Neural cell (in vitro differentiated cells): ENCODE measurements around the gene JMJD6. TPM values are rescaled to one million over a fixed set of nuclear protein-coding genes. Genes with fewer than 3 reads are reported as not detected.

Source experiments
- H2AFZ ChIP-seq: fragments of 200-600, 300-800 bp; sonication (generic), shearing (Covaris generic); 2 replicates; pipeline ENCODE4 v1.6.0; 2014; ENCODE audit warnings: low read depth, mild to moderate bottlenecking, antibody characterized with exemption, low read length, moderate library complexity
- H3F3A ChIP-seq: fragments of 200-600 bp; shearing (Covaris generic); 2 replicates; pipeline ENCODE4 v1.6.1; 2016; ENCODE audit warnings: mild to moderate bottlenecking, moderate library complexity, mixed read lengths, antibody characterized with exemption, low read length; ENCODE audit not compliant: insufficient read depth, poor library complexity, severe bottlenecking
- H3K27ac ChIP-seq: fragments of 200-600, 300-800 bp; sonication (generic), shearing (Covaris generic); 2 replicates; pipeline ENCODE4 v1.5.1; 2014; ENCODE audit warnings: mild to moderate bottlenecking, low read length, moderate library complexity
- H3K27me3 ChIP-seq: fragments of 300-800, 200-600 bp; sonication (generic), shearing (Covaris generic); 2 replicates; pipeline ENCODE4 v1.6.0; 2014; ENCODE audit warnings: mild to moderate bottlenecking, low read depth, low read length, moderate library complexity; ENCODE audit not compliant: insufficient read depth
- H3K36me3 ChIP-seq: fragments of 300-800, 200-600 bp; sonication (generic), shearing (Covaris generic); 2 replicates; pipeline ENCODE4 v1.5.1; 2014; ENCODE audit warnings: mild to moderate bottlenecking, antibody characterized with exemption, low read length, moderate library complexity; ENCODE audit not compliant: insufficient read depth
- H3K4me2 ChIP-seq: fragments of 300-800, 200-600 bp; sonication (generic), shearing (Covaris generic); 2 replicates; pipeline ENCODE4 v1.6.0; 2014; ENCODE audit warnings: mild to moderate bottlenecking, low read length
- H3K4me3 ChIP-seq: fragments of 300-800, 200-600 bp; sonication (generic), shearing (Covaris generic); 2 replicates; pipeline ENCODE4 v1.5.1; 2014; ENCODE audit warnings: mild to moderate bottlenecking, low read length, moderate library complexity
- H3K79me2 ChIP-seq: fragments of 200-600 bp; shearing (Covaris generic); replicated peaks from 2 replicates; pipeline ENCODE4 v1.6.0; 2014; ENCODE audit warnings: mild to moderate bottlenecking, low read length, moderate library complexity; ENCODE audit not compliant: insufficient read depth
- H3K9ac ChIP-seq: fragments of 300-800, 200-600 bp; sonication (generic), shearing (Covaris generic); 2 replicates; pipeline ENCODE4 v1.6.1; 2016; ENCODE audit warnings: mild to moderate bottlenecking, low read length, mixed read lengths
- H3K9me2 ChIP-seq: fragments of 200-600 bp; shearing (Covaris generic); 2 replicates; pipeline ENCODE4 v1.6.1; 2016; ENCODE audit warnings: mild to moderate bottlenecking, low read length, mixed read lengths; ENCODE audit not compliant: insufficient read depth
- H3K9me3 ChIP-seq: fragments of 200-600, 300-800 bp; sonication (generic), shearing (Covaris generic); 2 replicates; pipeline ENCODE4 v1.6.1; 2016; ENCODE audit warnings: mild to moderate bottlenecking, mixed run types, low read length, moderate library complexity, mixed read lengths
- H4K20me1 ChIP-seq: fragments of 200-600 bp; shearing (Covaris generic); 2 replicates; pipeline ENCODE4 v1.6.1; 2016; ENCODE audit warnings: mild to moderate bottlenecking, mixed run types; ENCODE audit not compliant: insufficient read depth
- EP300 ChIP-seq: fragments of 450-650 bp; conservative IDR thresholded peaks from 2 replicates; pipeline ENCODE4 v1.6.1; 2014; ENCODE audit warnings: antibody characterized with exemption, mild to moderate bottlenecking, moderate library complexity; ENCODE audit not compliant: poor library complexity, severe bottlenecking
- EZH2 ChIP-seq: fragments of 200-600, 300-800 bp; shearing (Covaris generic), sonication (generic); IDR thresholded peaks from 2 replicates; pipeline ENCODE4 v1.6.1; 2014; ENCODE audit warnings: antibody characterized with exemption, low read length, borderline replicate concordance, mild to moderate bottlenecking; ENCODE audit not compliant: insufficient read depth, poor library complexity, severe bottlenecking
- MXI1 ChIP-seq: fragments of 450-650 bp; conservative IDR thresholded peaks from 2 replicates; pipeline ENCODE4 v1.6.1; 2014; ENCODE audit warnings: antibody characterized with exemption, mild to moderate bottlenecking; ENCODE audit not compliant: poor library complexity, severe bottlenecking
- POLR2AphosphoS5 ChIP-seq: IDR thresholded peaks from 2 replicates; pipeline ENCODE4 v1.6.1; 2012
- RAD21 ChIP-seq: fragments of 450-650 bp; conservative IDR thresholded peaks from 2 replicates; pipeline ENCODE4 v1.6.1; 2014; ENCODE audit warnings: antibody characterized with exemption, mild to moderate bottlenecking, moderate library complexity
- SMC3 ChIP-seq: fragments of 450-650 bp; conservative IDR thresholded peaks from 2 replicates; pipeline ENCODE4 v1.6.1; 2014; ENCODE audit warnings: antibody characterized with exemption, mild to moderate bottlenecking, moderate library complexity; ENCODE audit not compliant: poor library complexity
- TAF1 ChIP-seq: IDR thresholded peaks from 2 replicates; pipeline ENCODE4 v1.6.1; 2012; ENCODE audit warnings: low read depth
- polyA plus RNA-seq: library from polyadenylated mRNA; depleted of rRNA; stranded (reverse); fragments of >200 nt; gene quantifications from 2 replicates; pipeline ENCODE4 v1.2.3, GENCODE V29; 2014
- TF ChIP-seq, protein P1 (sequence below): fragments of 450-650 bp; IDR thresholded peaks from 2 replicates; pipeline ENCODE4 v1.5.1; 2014; ENCODE audit warnings: antibody characterized with exemption, mild to moderate bottlenecking, moderate library complexity; ENCODE audit not compliant: poor library complexity, severe bottlenecking
- TF ChIP-seq, protein P2 (sequence below): IDR thresholded peaks from 2 replicates; pipeline ENCODE4 v1.6.1; 2012; ENCODE audit warnings: borderline replicate concordance

Gene JMJD6
- polyA plus RNA-seq, 1 donor from 2014 or later: 21.7 TPM

DNA sequence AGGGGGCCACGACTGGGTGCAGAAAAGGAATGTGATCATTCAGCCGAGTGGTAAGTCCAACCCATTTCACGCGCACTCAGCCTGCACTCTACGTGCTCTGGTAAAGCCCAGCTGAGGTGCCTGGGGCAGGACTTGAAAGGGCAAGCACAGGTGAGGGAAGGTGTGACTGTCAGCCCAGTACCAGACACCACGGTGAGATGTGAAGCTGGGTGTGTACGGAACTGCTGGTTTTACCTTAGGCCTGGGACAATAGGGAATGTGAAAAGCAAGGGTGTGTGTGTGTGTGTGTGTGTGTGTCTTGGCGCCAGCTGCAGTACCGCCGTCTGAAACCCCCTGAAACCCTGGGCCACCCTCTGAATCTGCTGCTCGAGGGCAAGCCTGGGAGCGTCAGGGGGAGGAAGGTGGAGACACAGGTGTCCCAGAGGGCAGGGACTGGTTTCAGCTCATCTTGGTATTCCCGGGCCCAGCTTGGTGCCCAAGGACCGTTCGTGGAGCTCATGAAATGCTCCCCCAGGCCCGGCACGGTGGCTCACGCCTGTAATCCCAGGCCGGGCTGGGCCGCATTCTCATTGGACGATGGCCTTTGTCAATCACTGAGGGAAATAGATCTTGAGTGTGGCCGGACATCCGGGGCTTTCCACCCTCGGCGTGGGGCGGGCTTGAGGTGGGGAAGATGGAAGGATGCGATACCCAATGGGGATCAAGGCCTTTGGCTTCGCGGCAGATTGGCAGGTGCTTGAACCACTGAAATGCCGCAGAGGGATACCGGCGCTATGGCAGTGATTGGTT is 55.1 kb downstream of the JMJD6 start:
- H3K9me3 ChIP-seq: no peaks in the 10 kb centered on the region
- H3K4me3 ChIP-seq: peak overlapping the region; percentile 76
- peak overlapping the region; percentile 98 for H2AFZ ChIP-seq
- H3K27me3 ChIP-seq: no peaks in the 10 kb centered on the region
- H3K27ac ChIP-seq: peak overlapping the region; percentile 82
- TF ChIP-seq EZH2 (no peak), MXI1 (no peak), TAF1 (peak; percentile 23), SMC3 (no peak), EP300 (peak; percentile 15), RAD21 (no peak), POLR2AphosphoS5 (peak; percentile 37)
- TF ChIP-seq, protein P1, sequence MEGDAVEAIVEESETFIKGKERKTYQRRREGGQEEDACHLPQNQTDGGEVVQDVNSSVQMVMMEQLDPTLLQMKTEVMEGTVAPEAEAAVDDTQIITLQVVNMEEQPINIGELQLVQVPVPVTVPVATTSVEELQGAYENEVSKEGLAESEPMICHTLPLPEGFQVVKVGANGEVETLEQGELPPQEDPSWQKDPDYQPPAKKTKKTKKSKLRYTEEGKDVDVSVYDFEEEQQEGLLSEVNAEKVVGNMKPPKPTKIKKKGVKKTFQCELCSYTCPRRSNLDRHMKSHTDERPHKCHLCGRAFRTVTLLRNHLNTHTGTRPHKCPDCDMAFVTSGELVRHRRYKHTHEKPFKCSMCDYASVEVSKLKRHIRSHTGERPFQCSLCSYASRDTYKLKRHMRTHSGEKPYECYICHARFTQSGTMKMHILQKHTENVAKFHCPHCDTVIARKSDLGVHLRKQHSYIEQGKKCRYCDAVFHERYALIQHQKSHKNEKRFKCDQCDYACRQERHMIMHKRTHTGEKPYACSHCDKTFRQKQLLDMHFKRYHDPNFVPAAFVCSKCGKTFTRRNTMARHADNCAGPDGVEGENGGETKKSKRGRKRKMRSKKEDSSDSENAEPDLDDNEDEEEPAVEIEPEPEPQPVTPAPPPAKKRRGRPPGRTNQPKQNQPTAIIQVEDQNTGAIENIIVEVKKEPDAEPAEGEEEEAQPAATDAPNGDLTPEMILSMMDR: peak; percentile 41
- TF ChIP-seq, protein P2, sequence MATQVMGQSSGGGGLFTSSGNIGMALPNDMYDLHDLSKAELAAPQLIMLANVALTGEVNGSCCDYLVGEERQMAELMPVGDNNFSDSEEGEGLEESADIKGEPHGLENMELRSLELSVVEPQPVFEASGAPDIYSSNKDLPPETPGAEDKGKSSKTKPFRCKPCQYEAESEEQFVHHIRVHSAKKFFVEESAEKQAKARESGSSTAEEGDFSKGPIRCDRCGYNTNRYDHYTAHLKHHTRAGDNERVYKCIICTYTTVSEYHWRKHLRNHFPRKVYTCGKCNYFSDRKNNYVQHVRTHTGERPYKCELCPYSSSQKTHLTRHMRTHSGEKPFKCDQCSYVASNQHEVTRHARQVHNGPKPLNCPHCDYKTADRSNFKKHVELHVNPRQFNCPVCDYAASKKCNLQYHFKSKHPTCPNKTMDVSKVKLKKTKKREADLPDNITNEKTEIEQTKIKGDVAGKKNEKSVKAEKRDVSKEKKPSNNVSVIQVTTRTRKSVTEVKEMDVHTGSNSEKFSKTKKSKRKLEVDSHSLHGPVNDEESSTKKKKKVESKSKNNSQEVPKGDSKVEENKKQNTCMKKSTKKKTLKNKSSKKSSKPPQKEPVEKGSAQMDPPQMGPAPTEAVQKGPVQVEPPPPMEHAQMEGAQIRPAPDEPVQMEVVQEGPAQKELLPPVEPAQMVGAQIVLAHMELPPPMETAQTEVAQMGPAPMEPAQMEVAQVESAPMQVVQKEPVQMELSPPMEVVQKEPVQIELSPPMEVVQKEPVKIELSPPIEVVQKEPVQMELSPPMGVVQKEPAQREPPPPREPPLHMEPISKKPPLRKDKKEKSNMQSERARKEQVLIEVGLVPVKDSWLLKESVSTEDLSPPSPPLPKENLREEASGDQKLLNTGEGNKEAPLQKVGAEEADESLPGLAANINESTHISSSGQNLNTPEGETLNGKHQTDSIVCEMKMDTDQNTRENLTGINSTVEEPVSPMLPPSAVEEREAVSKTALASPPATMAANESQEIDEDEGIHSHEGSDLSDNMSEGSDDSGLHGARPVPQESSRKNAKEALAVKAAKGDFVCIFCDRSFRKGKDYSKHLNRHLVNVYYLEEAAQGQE: no peak
- no peaks in the 10 kb centered on the region for H4K20me1 ChIP-seq
- peak overlapping the region; percentile 71 for H3K9ac ChIP-seq
- no peaks in the 10 kb centered on the region for H3K79me2 ChIP-seq
- peak overlapping the region; percentile 43 for H3K4me2 ChIP-seq
- no peaks in the 10 kb centered on the region for H3F3A ChIP-seq
- no peaks in the 10 kb centered on the region for H3K9me2 ChIP-seq
- no peaks in the 10 kb centered on the region for H3K36me3 ChIP-seq

DNA sequence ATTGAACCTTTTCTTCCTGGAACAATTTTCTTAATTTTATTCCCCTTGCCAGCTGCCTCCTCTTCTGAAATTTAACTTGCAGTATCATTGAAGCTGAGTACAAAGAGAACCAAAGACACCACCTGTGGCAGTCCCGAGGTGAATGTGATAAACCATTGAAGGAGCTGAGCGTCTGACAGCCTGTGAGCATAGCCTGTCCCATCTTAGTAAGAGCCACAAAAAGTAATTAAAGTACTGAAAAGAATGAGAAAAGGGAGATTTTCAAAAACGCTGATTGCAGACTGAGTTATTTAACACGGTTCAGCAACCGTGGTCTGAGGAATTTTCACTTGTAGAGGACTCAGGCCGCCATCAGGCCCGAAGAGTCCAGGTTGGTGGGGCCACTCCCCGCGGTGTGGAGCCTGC is 55.7 kb downstream of the JMJD6 start:
- no peaks in the 10 kb centered on the region for H3K27me3 ChIP-seq
- peak overlapping the region; percentile 65 for H3K9ac ChIP-seq
- H2AFZ ChIP-seq: peak overlapping the region; percentile 98
- no peaks in the 10 kb centered on the region for H3K36me3 ChIP-seq
- no peaks in the 10 kb centered on the region for H4K20me1 ChIP-seq
- H3K9me3 ChIP-seq: no peaks in the 10 kb centered on the region
- no peak overlapping the region for H3K4me2 ChIP-seq
- no peak overlapping the region for H3K4me3 ChIP-seq
- no peaks in the 10 kb centered on the region for H3F3A ChIP-seq
- TF ChIP-seq, protein P2: no peak
- TF ChIP-seq EZH2 (no peak), POLR2AphosphoS5 (no peak), TAF1 (no peak), SMC3 (no peak), RAD21 (no peak)
- TF ChIP-seq, protein P1: no peak
- H3K79me2 ChIP-seq: no peaks in the 10 kb centered on the region
- H3K27ac ChIP-seq: peak overlapping the region; percentile 82
- H3K9me2 ChIP-seq: no peaks in the 10 kb centered on the region
